GM20431 (cell line): Measurements from ENCODE around the gene CRACDL.
"Not testable (repeated sequence)": the region's sequence is repeated elsewhere in the genome, so short reads cannot be mapped to it uniquely, and the experiment has no call there.

ENCODE experiments used
- in situ Hi-C: fragments of 300-500 bp; cut with MseI, MboI; formaldehyde crosslinking; loops from one replicate; pipeline ENCODE4 v1.15.0; 2020; ENCODE audit warnings: low sequenced_read_pairs; ENCODE audit not compliant: unreplicated experiment

CRACDL gene

GRCh38 chr2:98886066-98886554, 49.9 kb downstream of the CRACDL start:
- in situ Hi-C loops: no loop called here

- in situ Hi-C loops: no loop called here
Observed at GRCh38 chr2:98884658-98885057, 51.4 kb downstream of the CRACDL start.

- in situ Hi-C loops: no loop called here
Observed at GRCh38 chr2:98883780-98884211, 52.2 kb downstream of the CRACDL start.

- in situ Hi-C loops: no loop called here
Observed at GRCh38 chr2:98882971-98883779, 52.9 kb downstream of the CRACDL start.

GRCh38 chr2:98882368-98882767, 53.7 kb downstream of the CRACDL start:
- in situ Hi-C loops: no loop called here

GRCh38 chr2:98881153-98881650, 54.8 kb downstream of the CRACDL start:
- in situ Hi-C loops: no loop called here

- in situ Hi-C loops: no loop called here
Observed at GRCh38 chr2:98880266-98881152, 55.5 kb downstream of the CRACDL start.

- in situ Hi-C loops: not testable (repeated sequence)
Observed at GRCh38 chr2:98877658-98878057, 58.4 kb downstream of the CRACDL start.

GRCh38 chr2:98876741-98877140, 59.3 kb downstream of the CRACDL start:
- in situ Hi-C loops: no loop called here

GRCh38 chr2:98875746-98876145, 60.3 kb downstream of the CRACDL start:
- in situ Hi-C loops: no loop called here

- in situ Hi-C loops: no loop called here
Observed at GRCh38 chr2:98875081-98875728, 60.8 kb downstream of the CRACDL start.

GRCh38 chr2:98874186-98874689, 61.8 kb downstream of the CRACDL start:
- in situ Hi-C loops: no loop called here

GRCh38 chr2:98872526-98872925, 63.5 kb downstream of the CRACDL start:
- in situ Hi-C loops: no loop called here

GRCh38 chr2:98871506-98871905, 64.5 kb downstream of the CRACDL start:
- in situ Hi-C loops: no loop called here

GRCh38 chr2:98870516-98871158, 65.4 kb downstream of the CRACDL start:
- in situ Hi-C loops: no loop called here

GRCh38 chr2:98869870-98870269, 66.2 kb downstream of the CRACDL start:
- in situ Hi-C loops: no loop called here

- in situ Hi-C loops: no loop called here
Observed at GRCh38 chr2:98869272-98869641, 66.8 kb downstream of the CRACDL start.

- in situ Hi-C loops: no loop called here
Observed at GRCh38 chr2:98868548-98869271, 67.3 kb downstream of the CRACDL start.
